K562 (cell line): ENCODE results near the gene DHRS13.

ENCODE experiments used
- GABPA ChIP-seq: fragments of 200-800 bp; sonication (Bioruptor generic); conservative IDR thresholded peaks from 2 replicates; pipeline ENCODE4 v1.6.1; 2016; ENCODE audit warnings: low read depth, missing genetic modification characterization, missing compliant biosample characterization
- TEAD2 ChIP-seq: fragments of 450-650 bp; IDR thresholded peaks from 2 replicates; pipeline ENCODE4 v1.6.1; 2016; ENCODE audit warnings: missing genetic modification characterization, control low read depth, missing compliant biosample characterization
- YY1 ChIP-seq, 3 experiments: IDR thresholded peaks; 2 replicates each; pipeline ENCODE4 v1.6.1; 2011; ENCODE audit warnings: low read length in 2 of 3, mild to moderate bottlenecking in 2 of 3, moderate library complexity in 2 of 3, borderline replicate concordance in 1 of 3, control low read depth in 1 of 3, low read depth in 1 of 3; ENCODE audit not compliant: insufficient read depth in 3 of 3, insufficient replicate concordance in 2 of 3, control insufficient read depth in 1 of 3, insufficient read length in 1 of 3; ENCODE audit errors: extremely low read depth in 1 of 3

DNA sequence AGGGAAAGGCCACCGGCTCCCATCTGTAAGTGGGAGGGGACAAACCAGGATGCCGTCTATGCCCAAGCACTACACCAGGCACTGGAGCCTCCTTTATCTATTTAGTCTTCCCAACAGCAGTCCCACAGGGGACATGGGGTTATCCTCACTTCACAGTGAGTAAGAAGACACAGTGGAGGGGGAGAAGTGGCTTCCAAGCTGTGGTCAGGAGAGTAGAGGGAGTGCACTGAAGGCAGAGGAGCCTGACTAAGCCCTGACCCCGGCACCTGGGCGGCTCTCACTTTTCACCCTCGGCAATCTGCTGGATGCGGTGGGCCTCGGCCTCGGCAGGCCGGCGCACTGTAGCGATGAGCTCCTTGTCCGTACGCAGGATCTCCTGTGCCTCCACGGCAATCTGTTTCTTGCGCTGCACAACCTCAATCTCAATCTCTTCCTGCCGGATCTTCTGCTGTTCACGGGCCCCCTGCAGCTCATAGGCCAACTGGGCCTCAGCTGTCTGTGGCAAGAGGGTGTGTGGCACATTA, 21.3 kb downstream of the DHRS13 start:
- no peak for TF ChIP-seq TEAD2 (tag)
- no peak for TF ChIP-seq GABPA (tag)
- TF ChIP-seq YY1 (IDR thresholded peaks at IDR 0.05; ENCODE audit: borderline replicate concordance in 1 of 3, control insufficient read depth in 1 of 3, extremely low read depth in 1 of 3, insufficient read depth in 3 of 3, insufficient read length in 1 of 3, insufficient replicate concordance in 2 of 3, low read depth in 1 of 3, low read length in 2 of 3) = no peak
